Mucosa of descending colon (tissue), 3 donors: ENCODE data around the gene IPO9. TPM values are rescaled to one million over a fixed set of nuclear protein-coding genes. Genes with fewer than 3 reads are reported as not detected.

ENCODE experiments used
- ATAC-seq: fragments of 200-7000 bp; cut with Tn5 transposase; one replicate; pipeline ENCODE4 v1.9.1; 2020; ENCODE audit warnings: mild to moderate bottlenecking, moderate library complexity
- DNase-seq, 3 donors: peaks; one replicate each; pipeline ENCODE4 v3.0.0-alpha.2; 2020
- H3K36me3 ChIP-seq: fragments of 200-600 bp; one replicate; pipeline ENCODE4 v1.8.0; 2021; ENCODE audit warnings: low read depth, mild to moderate bottlenecking
- H3K4me1 ChIP-seq: fragments of 200-600 bp; one replicate; pipeline ENCODE4 v1.8.0; 2021; ENCODE audit warnings: low read depth, mild to moderate bottlenecking
- H3K4me3 ChIP-seq: fragments of 200-600 bp; one replicate; pipeline ENCODE4 v1.8.0; 2021; ENCODE audit warnings: mild to moderate bottlenecking
- H3K9me3 ChIP-seq: fragments of 200-600 bp; one replicate; pipeline ENCODE4 v1.8.0; 2021; ENCODE audit warnings: mild to moderate bottlenecking
- CTCF ChIP-seq: fragments of 200-600 bp; IDR thresholded peaks from one replicate; pipeline ENCODE4 v1.8.0; 2022; ENCODE audit warnings: antibody characterized with exemption, mild to moderate bottlenecking
- intact Hi-C, 2 donors: fragments of 100-400 bp; cut with DNase I in 1 of 2; cut with micrococcal nuclease in 1 of 2; formaldehyde crosslinking; loops; one replicate each; pipeline versions ENCODE4 v1.11.0 to v1.11.1; 2022; cut with DNase I, micrococcal nuclease
- total RNA-seq, 3 donors: library from RNA; stranded (reverse); fragmentation: NEBNext Ultra II Directional in 2 of 3; extraction: Animal tissue kit (Norgen Biotek cat#: 25700) in 2 of 3; gene quantifications; one replicate each; pipeline versions ENCODE4 v1.2.1 to v1.2.4, GENCODE V29; 2021 to 2023
- donor health status: DM: no; HTN: no; CAD: no; lungs with moderate emphysema.
- donor health status: DM: no; HTN: no; CAD: no.
- donor health status: DM: no; HTN: yes; CAD: no.

IPO9 gene
- total RNA-seq, 3 donors from 2014 or later, result 25.9 to 33.9 (median 28.4) TPM

GRCh38 chr1:201810466-201811216 lies 18.3 kb upstream of the IPO9 start:
- Histone ChIP-seq H3K4me3 (no peak overlapping the region), H3K36me3 (peaks cover 6% of the 10 kb centered on the region), H3K4me1 (no peaks in the 10 kb centered on the region), H3K9me3 (no peaks in the 10 kb centered on the region)
- intact Hi-C loops, result no loop called here
- no peak for DNase-seq
- no peak for ATAC-seq
- TF ChIP-seq CTCF, result no peak

- Histone ChIP-seq H3K9me3 (no peaks in the 10 kb centered on the region), H3K4me3 (no peak overlapping the region), H3K36me3 (peaks cover 5% of the 10 kb centered on the region), H3K4me1 (no peaks in the 10 kb centered on the region)
- no peak for ATAC-seq
- DNase-seq, result no peak
- TF ChIP-seq CTCF, result no peak
- intact Hi-C loops, result no loop called here
Observed at GRCh38 chr1:201813226-201813625, 15.7 kb upstream of the IPO9 start.

GRCh38 chr1:201816309-201816854 lies 12.6 kb upstream of the IPO9 start:
- no peaks in the 10 kb centered on the region for H3K4me1 ChIP-seq
- intact Hi-C loops, result no loop called here
- no peaks in the 10 kb centered on the region for H3K9me3 ChIP-seq
- no peak for TF ChIP-seq CTCF
- ATAC-seq, result no peak
- no peaks in the 10 kb centered on the region for H3K36me3 ChIP-seq
- no peak overlapping the region for H3K4me3 ChIP-seq
- DNase-seq, result no peak

- Histone ChIP-seq H3K4me3 (no peak overlapping the region), H3K9me3 (no peaks in the 10 kb centered on the region), H3K36me3 (no peaks in the 10 kb centered on the region), H3K4me1 (no peaks in the 10 kb centered on the region)
- ATAC-seq (no peak), DNase-seq (no peak)
- intact Hi-C loops, result no loop called here
- no peak for TF ChIP-seq CTCF
Observed at GRCh38 chr1:201818971-201819750, 9.8 kb upstream of the IPO9 start.

- no peak for DNase-seq
- H3K9me3 ChIP-seq, result no peaks in the 10 kb centered on the region
- no peak overlapping the region for H3K4me3 ChIP-seq
- no peaks in the 10 kb centered on the region for H3K4me1 ChIP-seq
- TF ChIP-seq CTCF, result no peak
- intact Hi-C loops, result no loop called here
- ATAC-seq, result no peak
- no peaks in the 10 kb centered on the region for H3K36me3 ChIP-seq
Observed at GRCh38 chr1:201820413-201820812, 8.5 kb upstream of the IPO9 start.
